Measurements from ENCODE around the gene PLEKHD1.

- no peak for TF ChIP-seq CTCF (IDR thresholded peaks at IDR 0.05)
- TF ChIP-seq ZNF416 (CRISPR knock-in tag; IDR thresholded peaks at IDR 0.05): no peak
- TF ChIP-seq USF2 (CRISPR knock-in tag; IDR thresholded peaks at IDR 0.05): no peak
- no peak for TF ChIP-seq NFYB (CRISPR knock-in tag; conservative IDR thresholded peaks at IDR 0.05; ENCODE audit: low read depth)
- no peak for TF ChIP-seq TEAD1 (CRISPR knock-in tag; IDR thresholded peaks at IDR 0.05)
- TF ChIP-seq E2F1 (CRISPR knock-in tag; IDR thresholded peaks at IDR 0.05): no peak
- TF ChIP-seq, protein P1, sequence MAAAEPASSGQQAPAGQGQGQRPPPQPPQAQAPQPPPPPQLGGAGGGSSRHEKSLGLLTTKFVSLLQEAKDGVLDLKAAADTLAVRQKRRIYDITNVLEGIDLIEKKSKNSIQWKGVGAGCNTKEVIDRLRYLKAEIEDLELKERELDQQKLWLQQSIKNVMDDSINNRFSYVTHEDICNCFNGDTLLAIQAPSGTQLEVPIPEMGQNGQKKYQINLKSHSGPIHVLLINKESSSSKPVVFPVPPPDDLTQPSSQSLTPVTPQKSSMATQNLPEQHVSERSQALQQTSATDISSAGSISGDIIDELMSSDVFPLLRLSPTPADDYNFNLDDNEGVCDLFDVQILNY (CRISPR knock-in tag; IDR thresholded peaks at IDR 0.05): no peak
- TF ChIP-seq SP1 (CRISPR knock-in tag; conservative IDR thresholded peaks at IDR 0.05): no peak
- TF ChIP-seq HMGA2 (CRISPR knock-in tag; IDR thresholded peaks at IDR 0.05): no peak
- no peak for TF ChIP-seq CREB1 (CRISPR knock-in tag; IDR thresholded peaks at IDR 0.05)
These were observed 5.0 kb downstream of the PLEKHD1 start for GRCh38 chr14:69489495-69489894.
